Smooth muscle cell (in vitro differentiated cells): ENCODE data around the gene SKI. TPM values are rescaled to one million over a fixed set of nuclear protein-coding genes. Genes with fewer than 3 reads are reported as not detected.
A peak's percentile ranks its signal among the peaks of the same experiment; 100 is the strongest.
"Not testable (repeated sequence)": the region's sequence is repeated elsewhere in the genome, so short reads cannot be mapped to it uniquely, and the experiment has no call there.

Experiments used
- DNase-seq: peaks from one replicate; lab custom pipeline; 2025; ENCODE audit not compliant: unreplicated experiment; lab: John Stamatoyannopoulos, UW
- H2AFZ ChIP-seq: fragments of 200-600 bp; sonication (generic); 2 replicates; pipeline ENCODE4 v1.6.0; 2016; ENCODE audit warnings: antibody characterized with exemption, low read depth, mild to moderate bottlenecking
- H3F3A ChIP-seq: fragments of 200-600 bp; sonication (generic); 2 replicates; pipeline ENCODE4 v1.6.0; 2017; ENCODE audit warnings: antibody characterized with exemption, low read depth
- H3K27ac ChIP-seq: fragments of 200-600 bp; sonication (generic); 2 replicates; pipeline ENCODE4 v1.5.1; 2016; ENCODE audit warnings: low read depth, mild to moderate bottlenecking
- H3K27me3 ChIP-seq: fragments of 200-600 bp; sonication (generic); 2 replicates; pipeline ENCODE4 v1.6.1; 2016; ENCODE audit warnings: low read depth, mild to moderate bottlenecking
- H3K36me3 ChIP-seq: fragments of 200-600 bp; sonication (generic); 2 replicates; pipeline ENCODE4 v1.5.1; 2016; ENCODE audit warnings: low read depth
- H3K4me1 ChIP-seq: fragments of 200-600 bp; sonication (generic); 2 replicates; pipeline ENCODE4 v1.5.1; 2016; ENCODE audit warnings: low read depth
- H3K4me2 ChIP-seq: fragments of 200-600 bp; sonication (generic); 2 replicates; pipeline ENCODE4 v1.6.0; 2016; ENCODE audit warnings: mild to moderate bottlenecking
- H3K4me3 ChIP-seq: fragments of 200-600 bp; sonication (generic); 2 replicates; pipeline ENCODE4 v1.5.1; 2016; ENCODE audit warnings: mild to moderate bottlenecking
- H3K79me2 ChIP-seq: fragments of 200-600 bp; sonication (generic); 2 replicates; pipeline ENCODE4 v1.6.0; 2016; ENCODE audit warnings: low read depth, mild to moderate bottlenecking
- H3K9ac ChIP-seq: fragments of 200-600 bp; sonication (generic); 2 replicates; pipeline ENCODE4 v1.6.0; 2016; ENCODE audit warnings: low read depth
- H3K9me3 ChIP-seq: fragments of 200-600 bp; sonication (generic); replicated peaks from 2 replicates; pipeline ENCODE4 v1.5.1; 2016; ENCODE audit warnings: low read depth
- H4K20me1 ChIP-seq: fragments of 200-600 bp; sonication (generic); 2 replicates; pipeline ENCODE4 v1.6.0; 2016; ENCODE audit warnings: low read depth
- CTCF ChIP-seq: fragments of 200-600 bp; sonication (generic); IDR thresholded peaks from 2 replicates; pipeline ENCODE4 v1.5.1; 2017; ENCODE audit warnings: borderline replicate concordance, mild to moderate bottlenecking, antibody characterized with exemption; ENCODE audit not compliant: insufficient read depth, poor library complexity, severe bottlenecking
- WGBS: methylation state at CpG from one replicate; pipeline ENCODE4 v1.1.7; 2016; ENCODE audit warnings: low lambda C conversion rate; 5-methylcytosine and 5-hydroxymethylcytosine counted together
- polyA plus RNA-seq: library from polyadenylated mRNA; unstranded; fragments of >200 nt; fragmentation: Nextera tagmentation; extraction: Ambion mirVana; gene quantifications from 2 replicates; pipeline ENCODE4 v1.2.1, GENCODE V29; 2016
- total RNA-seq: library from RNA; depleted of rRNA; stranded (reverse); fragments of >200 nt; gene quantifications from 2 replicates; pipeline ENCODE4 v1.2.3, GENCODE V29; 2014

The SKI gene
- total and polyA plus RNA-seq, 2 experiments from 2014 or later = 4.2 to 19.6 TPM

DNA sequence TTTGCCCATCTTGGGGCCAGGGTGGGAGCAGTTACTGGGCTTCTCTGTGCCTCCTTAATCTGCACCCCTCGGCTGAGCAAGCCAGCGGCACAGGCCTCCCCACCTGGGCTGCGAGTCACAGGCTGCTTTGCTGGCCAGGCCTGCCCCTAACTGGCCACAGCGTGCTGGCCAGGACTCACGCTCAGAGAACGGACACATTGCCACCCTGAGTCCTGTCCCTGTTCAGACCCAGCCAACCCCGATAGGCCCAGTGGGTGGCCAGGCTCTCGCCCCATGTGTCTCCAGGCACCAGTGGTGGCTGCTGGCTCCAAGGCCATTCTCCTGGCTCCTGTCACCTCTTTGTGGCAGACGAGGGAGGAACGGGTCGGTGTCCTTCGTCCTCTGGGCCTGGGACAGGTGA is 101.9 kb downstream of the SKI start:
- Histone ChIP-seq H3K9me3 (no peaks in the 10 kb centered on the region), H4K20me1 (no peaks in the 10 kb centered on the region), H3K36me3 (no peaks in the 10 kb centered on the region), H3K27me3 (no peaks in the 10 kb centered on the region), H3K27ac (peak overlapping the region; percentile 28), H3K4me1 (peaks cover 4% of the 10 kb centered on the region), H3F3A (no peaks in the 10 kb centered on the region), H2AFZ (no peak overlapping the region), H3K4me3 (no peak overlapping the region), H3K9ac (no peak overlapping the region), H3K79me2 (no peaks in the 10 kb centered on the region), H3K4me2 (peak overlapping the region; percentile 26)
- no peak for DNase-seq
- 94% methylated on average over 12 of the region's 12 CpGs for WGBS
- no peak for TF ChIP-seq CTCF

GRCh38 chr1:2330519-2331199 is 102.5 kb downstream of the SKI start:
- 72% methylated on average over 31 of the region's 31 CpGs for WGBS
- H3K27ac ChIP-seq = peak overlapping the region; percentile 28
- no peaks in the 10 kb centered on the region for H3K9me3 ChIP-seq
- H3K27me3 ChIP-seq = no peaks in the 10 kb centered on the region
- H3K4me1 ChIP-seq = peaks cover 4% of the 10 kb centered on the region
- H3F3A ChIP-seq = no peaks in the 10 kb centered on the region
- no peak for DNase-seq
- no peaks in the 10 kb centered on the region for H4K20me1 ChIP-seq
- no peaks in the 10 kb centered on the region for H3K79me2 ChIP-seq
- H3K4me3 ChIP-seq = no peak overlapping the region
- no peak for TF ChIP-seq CTCF
- H3K9ac ChIP-seq = no peak overlapping the region
- no peaks in the 10 kb centered on the region for H3K36me3 ChIP-seq
- H2AFZ ChIP-seq = no peak overlapping the region
- peak overlapping the region; percentile 26 for H3K4me2 ChIP-seq

DNA sequence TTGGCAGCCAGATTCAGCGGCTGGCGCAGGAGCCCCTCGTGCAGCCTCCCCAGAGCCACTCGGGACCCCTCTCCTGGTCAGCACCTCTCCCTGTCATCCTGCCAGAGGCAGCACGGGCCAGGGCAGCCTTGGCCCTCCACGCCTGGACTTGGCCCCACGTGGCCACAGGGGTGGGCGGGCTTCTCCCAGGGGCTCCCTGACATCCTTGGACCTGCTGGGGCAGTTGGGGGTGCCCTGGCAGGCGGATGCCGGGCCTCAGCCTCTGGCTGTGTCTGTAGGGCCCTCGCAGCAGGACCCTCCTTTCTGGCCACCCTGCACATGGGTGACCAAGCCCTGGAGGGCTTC is 103.1 kb downstream of the SKI start:
- Histone ChIP-seq H3K4me2 (no peak overlapping the region), H3K27ac (peak overlapping the region; percentile 28), H2AFZ (no peak overlapping the region), H3K27me3 (no peaks in the 10 kb centered on the region), H3K4me1 (no peaks in the 10 kb centered on the region), H3K36me3 (no peaks in the 10 kb centered on the region), H3K9ac (no peak overlapping the region), H3F3A (no peaks in the 10 kb centered on the region), H3K9me3 (no peaks in the 10 kb centered on the region), H3K79me2 (no peaks in the 10 kb centered on the region), H4K20me1 (no peaks in the 10 kb centered on the region), H3K4me3 (no peak overlapping the region)
- no peak for DNase-seq
- TF ChIP-seq CTCF = no peak
- WGBS = 100% methylated on average over 8 of the region's 11 CpGs

DNA sequence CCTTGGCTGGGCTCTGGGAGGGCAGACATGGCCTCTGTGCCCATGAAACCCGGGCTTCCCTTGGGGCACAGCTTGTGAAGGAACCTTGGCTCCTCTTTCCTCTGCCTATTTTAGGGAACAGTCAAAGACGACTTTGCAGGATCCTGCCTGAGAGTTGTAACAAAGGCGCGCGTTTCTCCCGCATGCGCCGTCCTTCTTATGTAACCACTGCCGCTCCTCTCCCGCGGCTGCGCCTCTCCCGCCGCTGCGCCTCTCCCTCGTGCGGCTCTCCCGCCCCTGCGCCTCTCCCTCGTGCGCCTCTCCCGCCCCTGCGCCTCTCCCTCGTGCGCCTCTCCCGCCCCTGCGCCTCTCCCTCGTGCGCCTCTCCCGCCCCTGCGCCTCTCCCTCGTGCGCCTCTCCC is 103.5 kb downstream of the SKI start:
- H3K36me3 ChIP-seq, H3K4me3 ChIP-seq, H3K27me3 ChIP-seq, H3K79me2 ChIP-seq, H3F3A ChIP-seq, DNase-seq, H3K27ac ChIP-seq, H3K4me2 ChIP-seq, H3K4me1 ChIP-seq, H2AFZ ChIP-seq, H3K9me3 ChIP-seq, H4K20me1 ChIP-seq, H3K9ac ChIP-seq: not testable (repeated sequence)
- 97% methylated on average over 6 of the region's 33 CpGs for WGBS
